Stomach (tissue), 4 donors: Measurements from ENCODE around the gene FYN.

ENCODE experiments used
- CTCF ChIP-seq, 7 experiments: fragments of 450-650 bp in 4 of 7; fragments of 200-600 bp in 3 of 7; sonication (generic) in 3 of 7; IDR thresholded peaks; one replicate each; pipeline ENCODE4 v1.5.1; 2016 to 2019; ENCODE audit warnings: antibody characterized with exemption in 7 of 7, control low read depth in 2 of 7, mild to moderate bottlenecking in 1 of 7
- EP300 ChIP-seq: sonication (generic); formaldehyde crosslinking; IDR thresholded peaks from one replicate; pipeline ENCODE4 v1.6.1; 2017; ENCODE audit warnings: antibody characterized with exemption
- POLR2A ChIP-seq, 4 donors: fragments of 450-650 bp; IDR thresholded peaks; one replicate each; pipeline ENCODE4 v1.6.1; 2016; ENCODE audit warnings: antibody characterized with exemption in 4 of 4, control low read depth in 2 of 4, mild to moderate bottlenecking in 1 of 4, moderate library complexity in 1 of 4
- POLR2AphosphoS5 ChIP-seq, 3 donors: sonication (generic); formaldehyde crosslinking; IDR thresholded peaks; one replicate each; pipeline ENCODE4 v1.6.1; 2016; ENCODE audit warnings: antibody characterized with exemption in 3 of 3

- TF ChIP-seq CTCF (IDR thresholded peaks at IDR 0.05) (no peak), POLR2A (IDR thresholded peaks at IDR 0.05) (no peak), EP300 (no peak), POLR2AphosphoS5 (IDR thresholded peaks at IDR 0.05) (no peak)
Measured at GRCh38 chr6:111651185-111652034, 221.8 kb downstream of the FYN start.
